BE2C (cell line): ENCODE measurements around the gene ERFL.

ENCODE experiments used
- DNase-seq: peaks from one replicate; pipeline ENCODE4 v3.0.0-alpha.2; 2020
- H3K27me3 ChIP-seq: fragments of 250-450 bp; sonication (Bioruptor Pico); 2 replicates; pipeline ENCODE4 v1.5.1; 2020; ENCODE audit warnings: mild to moderate bottlenecking
- H3K36me3 ChIP-seq: fragments of 250-450 bp; sonication (Bioruptor Pico); 2 replicates; pipeline ENCODE4 v1.5.1; 2020; ENCODE audit warnings: mild to moderate bottlenecking
- H3K4me1 ChIP-seq: fragments of 250-450 bp; sonication (Bioruptor Pico); 2 replicates; pipeline ENCODE4 v1.5.1; 2020
- H3K4me3 ChIP-seq: 2 replicates; pipeline ENCODE4 v1.5.1; 2011; ENCODE audit warnings: low read depth, low read length
- H3K9me3 ChIP-seq: fragments of 250-450 bp; sonication (Bioruptor Pico); 2 replicates; pipeline ENCODE4 v1.5.1; 2020
- CTCF ChIP-seq: IDR thresholded peaks from 2 replicates; pipeline ENCODE4 v1.5.1; 2012; ENCODE audit warnings: mild to moderate bottlenecking, low read depth, low read length

The ERFL gene

DNA sequence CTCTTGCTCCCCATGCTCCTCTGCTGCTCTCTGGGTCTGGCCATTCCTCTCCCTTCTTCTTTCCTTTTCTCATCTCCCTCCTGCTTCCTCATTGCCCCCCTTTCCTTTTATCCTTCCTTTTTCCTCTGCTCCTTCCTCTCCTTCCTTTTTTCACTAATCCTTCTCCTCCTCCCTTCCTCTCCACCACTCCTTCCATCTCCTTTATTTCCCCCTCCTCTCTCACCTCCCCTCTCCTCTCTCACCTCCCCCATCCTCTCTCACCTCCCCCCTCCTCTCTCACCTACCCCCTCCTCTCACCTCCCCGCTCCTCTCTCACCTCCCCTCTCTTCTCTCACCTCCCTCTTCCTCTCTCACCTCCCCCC lies 31.7 kb downstream of the ERFL start:
- no peak for TF ChIP-seq CTCF
- Histone ChIP-seq H3K36me3 (peaks cover 5% of the 10 kb centered on the region), H3K27me3 (no peaks in the 10 kb centered on the region), H3K4me1 (no peaks in the 10 kb centered on the region), H3K4me3 (no peak overlapping the region), H3K9me3 (no peaks in the 10 kb centered on the region)
- no peak for DNase-seq

DNA sequence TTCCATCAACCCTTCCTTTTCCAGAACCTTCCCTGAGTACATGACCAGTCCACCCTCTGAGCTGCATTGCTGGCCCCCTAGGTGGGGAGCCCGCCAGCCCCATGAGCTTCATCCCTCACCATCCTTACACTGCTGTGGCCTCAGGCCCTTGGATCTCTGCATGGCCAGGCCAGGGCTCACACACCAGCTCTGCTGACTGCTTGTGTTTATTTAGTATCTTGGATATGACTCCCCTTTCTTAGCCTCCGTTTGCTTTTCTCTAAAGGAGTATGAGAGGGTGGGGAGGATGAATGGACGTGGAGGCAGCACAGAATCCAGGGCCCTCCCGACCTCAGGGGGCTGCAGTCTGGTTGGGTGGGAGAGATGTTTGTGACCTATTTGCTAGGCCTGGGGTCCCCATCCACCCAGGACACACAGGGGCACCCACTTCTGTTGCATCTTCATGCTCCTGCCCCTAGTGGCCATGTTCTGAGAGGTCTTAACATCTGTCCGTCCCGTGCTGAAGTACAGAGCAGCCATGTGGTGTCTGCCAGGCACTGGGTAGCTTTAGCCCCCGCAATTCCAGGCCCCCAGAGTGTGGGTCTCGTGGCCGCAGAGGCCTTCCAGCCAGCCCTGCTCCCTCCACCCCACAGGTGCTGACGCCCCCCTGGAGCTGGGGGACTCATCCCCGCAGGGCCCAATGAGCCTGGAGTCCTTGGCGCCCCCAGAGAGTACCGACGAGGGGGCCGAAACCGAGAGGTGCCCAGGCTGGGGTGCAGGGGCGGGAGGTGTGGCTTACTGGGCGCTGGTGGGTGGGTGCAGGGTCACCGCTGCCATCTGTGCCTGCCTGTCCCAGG lies 32.3 kb downstream of the ERFL start:
- DNase-seq: peak; percentile 42
- no peak overlapping the region for H3K4me3 ChIP-seq
- no peaks in the 10 kb centered on the region for H3K27me3 ChIP-seq
- peak; percentile 51 for TF ChIP-seq CTCF
- no peaks in the 10 kb centered on the region for H3K9me3 ChIP-seq
- no peaks in the 10 kb centered on the region for H3K4me1 ChIP-seq
- peaks cover 5% of the 10 kb centered on the region; the same call in 1 of the 2 replicates for H3K36me3 ChIP-seq

DNA sequence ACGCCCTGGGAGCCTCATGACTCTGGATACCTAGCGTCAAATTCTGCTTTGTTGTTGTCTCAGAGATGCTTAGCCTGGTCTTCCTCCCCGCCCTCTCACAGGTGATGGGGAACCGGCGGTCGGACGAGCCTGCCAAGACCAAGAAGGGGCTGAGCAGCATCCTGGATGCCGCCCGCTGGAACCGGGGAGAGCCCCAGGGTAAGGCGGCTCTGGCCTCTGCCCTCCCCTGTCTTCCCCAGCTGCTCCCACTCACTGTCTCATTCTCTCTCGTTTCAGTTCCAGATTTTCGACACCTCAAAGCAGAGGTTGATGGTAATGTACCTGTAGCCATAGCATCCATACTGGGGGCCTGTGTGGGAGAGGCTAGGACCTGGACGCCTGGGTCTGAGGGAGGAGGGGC lies 33.9 kb downstream of the ERFL start:
- H3K4me1 ChIP-seq: no peaks in the 10 kb centered on the region
- no peaks in the 10 kb centered on the region for H3K27me3 ChIP-seq
- H3K9me3 ChIP-seq: no peaks in the 10 kb centered on the region
- H3K4me3 ChIP-seq: no peak overlapping the region
- TF ChIP-seq CTCF: no peak
- no peak for DNase-seq
- H3K36me3 ChIP-seq: 0 out of 2 replicates have a peak, but pooled peaks cover 2% of the 10 kb centered on the region

GRCh38 chr19:41893899-41894298 lies 34.4 kb downstream of the ERFL start:
- no peaks in the 10 kb centered on the region for H3K27me3 ChIP-seq
- peak; percentile 23; the same call in 1 of the 2 replicates for TF ChIP-seq CTCF
- no peak overlapping the region for H3K4me3 ChIP-seq
- H3K36me3 ChIP-seq: 0 out of 2 replicates have a peak, but pooled peaks cover 2% of the 10 kb centered on the region
- no peaks in the 10 kb centered on the region for H3K4me1 ChIP-seq
- no peaks in the 10 kb centered on the region for H3K9me3 ChIP-seq
- DNase-seq: no peak

DNA sequence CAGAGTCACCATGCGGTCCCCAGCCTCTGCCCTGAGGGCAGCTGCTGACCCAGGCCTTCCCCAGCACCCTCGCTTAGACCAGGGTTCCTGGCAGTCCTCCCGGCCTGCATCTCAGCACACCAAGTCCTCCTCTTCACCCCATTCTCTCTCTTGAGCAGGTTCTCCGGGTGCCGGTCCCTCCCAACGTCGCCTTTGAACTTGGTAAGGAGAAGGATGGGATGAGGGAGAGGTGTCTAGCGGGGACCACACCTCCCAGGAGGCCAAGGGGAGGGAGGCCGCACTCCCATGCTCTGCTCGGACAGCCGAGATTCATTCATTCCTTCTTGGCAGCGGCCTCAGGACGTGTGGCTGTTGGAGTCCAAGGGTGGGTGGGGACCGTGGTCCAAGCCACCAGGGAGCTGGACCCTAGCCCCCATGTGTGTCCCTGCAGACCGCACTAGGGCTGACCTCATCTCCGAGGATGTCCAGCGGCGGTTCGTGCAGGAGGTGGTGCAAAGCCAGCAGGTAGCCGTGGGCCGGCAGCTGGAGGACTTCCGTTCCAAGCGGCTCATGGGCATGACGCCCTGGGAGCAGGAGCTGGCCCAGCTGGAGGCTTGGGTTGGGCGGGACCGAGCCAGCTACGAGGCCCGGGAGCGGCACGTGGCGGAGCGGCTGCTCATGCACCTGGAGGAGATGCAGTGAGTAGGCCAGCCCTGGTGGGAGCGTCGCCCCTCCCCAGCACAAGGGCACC lies 35.9 kb downstream of the ERFL start:
- H3K27me3 ChIP-seq: no peaks in the 10 kb centered on the region
- DNase-seq: no peak
- TF ChIP-seq CTCF: no peak
- H3K4me1 ChIP-seq: no peaks in the 10 kb centered on the region
- no peaks in the 10 kb centered on the region for H3K9me3 ChIP-seq
- 0 out of 2 replicates have a peak, but pooled peaks cover 2% of the 10 kb centered on the region for H3K36me3 ChIP-seq
- H3K4me3 ChIP-seq: no peak overlapping the region

DNA sequence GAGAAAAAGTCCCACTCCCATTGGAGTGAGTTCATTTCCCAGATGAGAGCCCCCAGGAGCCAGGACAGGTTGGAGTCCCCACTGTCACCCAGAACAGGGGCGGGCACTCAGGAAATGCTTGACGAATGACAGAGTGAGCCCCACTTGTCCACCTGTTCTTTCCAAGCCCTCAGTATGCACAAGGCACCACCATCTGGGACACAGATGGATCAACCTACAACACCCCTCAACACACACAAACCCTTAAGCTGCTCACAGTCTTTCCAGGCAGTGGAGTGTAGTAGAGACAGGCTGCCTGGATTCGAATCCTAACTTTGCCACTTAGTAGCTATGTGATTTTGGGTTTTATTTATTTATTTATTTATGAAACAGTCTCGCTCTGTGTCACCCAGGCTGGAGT lies 37.3 kb downstream of the ERFL start:
- Histone ChIP-seq H3K36me3 (0 out of 2 replicates have a peak, but pooled peaks cover 2% of the 10 kb centered on the region), H3K4me3 (no peak overlapping the region), H3K27me3 (no peaks in the 10 kb centered on the region), H3K4me1 (no peaks in the 10 kb centered on the region), H3K9me3 (no peaks in the 10 kb centered on the region)
- no peak for DNase-seq
- TF ChIP-seq CTCF: no peak
